GM18511 (cell line): ENCODE data around the gene AIF1L.
"Not testable (repeated sequence)": the region's sequence is repeated elsewhere in the genome, so short reads cannot be mapped to it uniquely, and the experiment has no call there.

Experiments
- ATAC-seq: cut with Tn5 transposase; IDR thresholded peaks from one replicate; pipeline ENCODE4 v1.9.1; 2021; ENCODE audit warnings: mild to moderate bottlenecking, moderate library complexity; ENCODE audit not compliant: unreplicated experiment

AIF1L gene

GRCh38 chr9:131097948-131098278 lies 1.6 kb downstream of the AIF1L start:
- ATAC-seq = no peak

GRCh38 chr9:131098391-131099101 lies 2.2 kb downstream of the AIF1L start:
- ATAC-seq = no peak

GRCh38 chr9:131099102-131099606 lies 2.8 kb downstream of the AIF1L start:
- no peak for ATAC-seq

GRCh38 chr9:131099845-131100244 lies 3.5 kb downstream of the AIF1L start:
- not testable (repeated sequence) for ATAC-seq

GRCh38 chr9:131100445-131100844 lies 4.1 kb downstream of the AIF1L start:
- ATAC-seq = no peak

- ATAC-seq = no peak
These were observed 5.1 kb downstream of the AIF1L start for GRCh38 chr9:131101207-131101964.

- no peak for ATAC-seq
These were observed 6.7 kb downstream of the AIF1L start for GRCh38 chr9:131103024-131103423.

- no peak for ATAC-seq
These were observed 7.2 kb downstream of the AIF1L start for GRCh38 chr9:131103535-131103934.

- ATAC-seq = no peak
These were observed 7.8 kb downstream of the AIF1L start for GRCh38 chr9:131104016-131104740.

- no peak for ATAC-seq
These were observed 9.6 kb downstream of the AIF1L start for GRCh38 chr9:131105952-131106351.

- no peak for ATAC-seq
These were observed 11.4 kb downstream of the AIF1L start for GRCh38 chr9:131107760-131108159.

- no peak for ATAC-seq
These were observed 15.0 kb downstream of the AIF1L start for GRCh38 chr9:131111186-131111853.

GRCh38 chr9:131111854-131112311 lies 15.6 kb downstream of the AIF1L start:
- no peak for ATAC-seq

- ATAC-seq = no peak
These were observed 16.2 kb downstream of the AIF1L start for GRCh38 chr9:131112374-131113154.

- ATAC-seq = no peak
These were observed 17.3 kb downstream of the AIF1L start for GRCh38 chr9:131113655-131114054.

GRCh38 chr9:131114084-131114535 lies 17.8 kb downstream of the AIF1L start:
- ATAC-seq = no peak

GRCh38 chr9:131115360-131115742 lies 19.0 kb downstream of the AIF1L start:
- ATAC-seq = not testable (repeated sequence)

GRCh38 chr9:131116281-131117120 lies 20.2 kb downstream of the AIF1L start:
- ATAC-seq = no peak

GRCh38 chr9:131117121-131117761 lies 20.9 kb downstream of the AIF1L start:
- ATAC-seq = no peak
